Measurements from ENCODE around the gene ALPK1.

ALPK1 gene

GRCh38 chr4:112328734-112329130, 31.6 kb downstream of the ALPK1 start:
- no peak for DNase-seq (ENCODE audit: low spot score)

GRCh38 chr4:112329672-112330375, 32.7 kb downstream of the ALPK1 start:
- DNase-seq (ENCODE audit: low spot score), result no peak

GRCh38 chr4:112330921-112331320, 33.8 kb downstream of the ALPK1 start:
- DNase-seq (ENCODE audit: low spot score), result no peak

- no peak for DNase-seq (ENCODE audit: low spot score)
These were observed 35.2 kb downstream of the ALPK1 start for GRCh38 chr4:112332398-112332797.

GRCh38 chr4:112340023-112340422, 42.9 kb downstream of the ALPK1 start:
- no peak for DNase-seq (ENCODE audit: low spot score)

GRCh38 chr4:112341033-112341432, 43.9 kb downstream of the ALPK1 start:
- DNase-seq (ENCODE audit: low spot score), result no peak

GRCh38 chr4:112343330-112344080, 46.3 kb downstream of the ALPK1 start:
- no peak for DNase-seq (ENCODE audit: low spot score)

GRCh38 chr4:112348488-112349158, 51.5 kb downstream of the ALPK1 start:
- no peak for DNase-seq (ENCODE audit: low spot score)

- DNase-seq (ENCODE audit: low spot score), result no peak
These were observed 55.6 kb downstream of the ALPK1 start for GRCh38 chr4:112352736-112353135.

GRCh38 chr4:112355662-112356061, 58.5 kb downstream of the ALPK1 start:
- DNase-seq (ENCODE audit: low spot score), result no peak

GRCh38 chr4:112357453-112357852, 60.3 kb downstream of the ALPK1 start:
- no peak for DNase-seq (ENCODE audit: low spot score)

GRCh38 chr4:112357897-112358296, 60.7 kb downstream of the ALPK1 start:
- no peak for DNase-seq (ENCODE audit: low spot score)

GRCh38 chr4:112358415-112358814, 61.2 kb downstream of the ALPK1 start:
- no peak for DNase-seq (ENCODE audit: low spot score)

GRCh38 chr4:112358952-112359749, 62.0 kb downstream of the ALPK1 start:
- DNase-seq (ENCODE audit: low spot score), result no peak

- DNase-seq (ENCODE audit: low spot score), result peak; percentile 1
These were observed 64.1 kb downstream of the ALPK1 start for GRCh38 chr4:112361181-112361791.

GRCh38 chr4:112370466-112370865, 73.3 kb downstream of the ALPK1 start:
- DNase-seq (ENCODE audit: low spot score), result no peak

- DNase-seq (ENCODE audit: low spot score), result no peak
These were observed 74.2 kb downstream of the ALPK1 start for GRCh38 chr4:112371361-112371760.

- DNase-seq (ENCODE audit: low spot score), result no peak
These were observed 77.7 kb downstream of the ALPK1 start for GRCh38 chr4:112374850-112375249.

GRCh38 chr4:112377171-112377570, 80.0 kb downstream of the ALPK1 start:
- no peak for DNase-seq (ENCODE audit: low spot score)

GRCh38 chr4:112377594-112378242, 80.5 kb downstream of the ALPK1 start:
- no peak for DNase-seq (ENCODE audit: low spot score)

GRCh38 chr4:112378243-112378620, 81.1 kb downstream of the ALPK1 start:
- DNase-seq (ENCODE audit: low spot score), result no peak
